Hematopoietic multipotent progenitor cell treated with erythropoietin and hydrocortisone succinate and interleukin-3 and kit ligand, for 6 days (in vitro differentiated cells): ENCODE results near the gene CSKMT.
"Not testable (repeated sequence)": the region's sequence is repeated elsewhere in the genome, so short reads cannot be mapped to it uniquely, and the experiment has no call there.

Source experiments
- DNase-seq: peaks from one replicate; pipeline ENCODE4 v3.0.0-alpha.2; 2015

CSKMT gene

DNA sequence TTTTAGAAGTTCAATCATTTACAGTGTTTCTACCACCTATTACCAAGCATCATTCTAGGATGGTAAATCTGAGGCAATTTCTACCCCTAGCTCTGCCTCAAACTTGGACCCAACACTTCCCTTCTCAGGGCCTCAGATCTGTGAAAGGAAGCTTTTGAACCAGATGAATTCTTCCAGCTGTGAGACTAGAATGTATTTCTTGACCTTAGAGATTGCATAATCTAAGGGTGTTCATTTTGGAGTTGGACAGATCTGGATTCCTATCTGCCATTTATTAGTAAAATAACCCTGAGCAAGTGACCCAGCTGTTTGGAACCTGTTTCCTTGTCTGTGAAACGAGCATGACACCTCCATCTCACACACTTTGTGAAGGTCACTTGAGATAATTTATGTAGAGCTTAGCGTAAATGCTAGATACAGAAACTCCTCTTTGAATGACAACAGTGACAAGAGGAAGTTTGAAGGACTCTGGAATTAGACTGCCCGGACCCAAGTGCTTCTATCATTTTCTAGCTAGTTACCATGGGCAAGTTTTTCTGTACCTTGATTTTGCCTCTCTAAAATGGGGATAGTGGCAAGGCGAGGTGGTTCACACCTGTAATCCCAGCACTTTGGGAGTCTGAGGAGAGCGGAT is 8.2 kb upstream of the CSKMT start:
- no peak for DNase-seq

DNA sequence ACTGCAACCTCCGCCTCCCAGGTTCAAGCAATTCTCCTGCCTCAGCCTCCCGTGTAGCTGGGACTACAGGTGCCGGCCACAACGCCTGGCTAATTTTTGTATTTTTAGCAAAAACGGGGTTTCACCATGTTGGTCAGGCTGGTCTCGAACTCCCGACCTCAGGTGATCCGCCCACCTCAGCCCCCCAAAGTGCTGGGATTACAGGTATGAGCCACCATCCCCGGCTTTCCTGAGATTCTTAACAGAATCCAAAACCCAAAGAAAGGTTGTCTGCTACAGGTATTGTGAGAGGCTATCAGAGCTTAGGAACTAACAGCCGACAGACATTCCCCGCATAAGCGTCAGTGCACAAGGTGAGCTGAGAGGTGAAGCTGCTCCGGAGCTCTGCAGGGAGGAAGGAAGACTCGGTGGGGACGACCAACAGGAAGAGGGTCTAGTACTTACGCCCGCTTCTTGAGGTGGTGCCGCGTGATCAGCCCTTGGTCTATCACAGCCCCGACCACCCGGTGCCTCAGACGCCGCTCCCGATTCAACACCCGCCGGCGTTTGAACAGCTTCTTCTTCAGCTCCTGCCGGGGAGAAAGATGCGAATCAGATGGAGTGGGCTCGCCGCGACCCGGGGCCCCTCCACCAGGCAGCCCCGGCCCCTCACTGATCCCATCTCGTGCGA is 572 bp upstream of the CSKMT start:
- peak; percentile 74 for DNase-seq

DNA sequence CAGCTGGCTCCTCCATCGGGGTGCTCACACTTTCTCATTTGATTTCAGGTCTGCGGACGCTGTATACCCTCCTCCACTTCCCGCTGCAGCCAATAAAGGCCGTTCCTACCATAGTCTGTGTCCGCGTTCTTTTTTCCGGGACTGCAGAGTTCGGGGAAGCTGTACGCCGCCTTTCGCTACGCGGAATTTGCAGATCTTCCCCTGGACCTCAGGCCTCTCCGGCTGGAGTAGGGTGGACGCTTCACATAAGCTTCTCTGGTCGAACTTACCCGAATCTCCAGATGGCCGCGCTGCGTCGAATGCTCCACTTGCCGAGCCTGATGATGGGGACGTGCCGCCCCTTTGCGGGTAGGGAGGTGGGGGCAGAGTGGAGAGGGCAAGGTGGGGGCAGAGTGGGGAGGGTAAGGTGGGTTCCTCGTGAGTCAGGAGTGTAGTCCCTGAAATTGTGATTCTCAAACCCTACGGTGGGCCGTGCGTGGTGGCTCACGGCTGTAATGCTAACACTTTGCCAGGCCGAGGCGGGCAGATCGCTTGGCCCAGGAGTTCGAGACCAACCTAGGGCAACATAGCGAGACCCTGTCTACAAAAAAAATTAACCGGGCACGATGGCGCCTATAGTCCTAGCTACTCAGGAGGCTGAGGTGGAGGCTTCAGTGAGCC is 617 bp downstream of the CSKMT start:
- DNase-seq = peak; percentile 66

DNA sequence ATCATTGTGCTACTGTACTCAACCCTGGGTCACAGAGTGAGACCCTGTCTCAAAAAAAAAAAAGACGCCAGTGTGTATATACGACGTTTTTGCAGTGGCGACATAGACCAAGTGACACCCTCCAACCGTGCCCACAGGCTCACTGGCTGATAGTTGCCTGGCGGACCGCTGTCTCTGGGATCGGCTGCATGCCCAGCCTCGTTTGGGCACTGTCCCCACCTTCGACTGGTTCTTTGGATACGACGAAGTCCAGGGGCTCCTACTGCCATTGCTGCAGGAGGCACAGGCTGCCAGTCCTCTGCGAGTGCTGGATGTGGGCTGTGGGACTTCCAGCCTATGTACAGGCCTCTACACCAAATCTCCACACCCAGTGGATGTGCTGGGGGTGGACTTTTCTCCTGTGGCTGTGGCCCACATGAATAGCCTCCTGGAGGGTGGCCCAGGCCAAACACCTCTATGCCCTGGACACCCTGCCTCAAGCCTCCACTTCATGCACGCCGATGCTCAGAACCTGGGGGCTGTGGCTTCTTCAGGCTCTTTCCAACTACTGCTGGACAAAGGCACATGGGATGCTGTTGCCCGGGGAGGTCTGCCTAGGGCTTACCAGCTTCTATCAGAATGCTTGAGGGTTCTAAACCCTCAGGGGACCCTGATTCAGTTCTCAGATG is 1.3 kb downstream of the CSKMT start:
- DNase-seq = peak; percentile 34

DNA sequence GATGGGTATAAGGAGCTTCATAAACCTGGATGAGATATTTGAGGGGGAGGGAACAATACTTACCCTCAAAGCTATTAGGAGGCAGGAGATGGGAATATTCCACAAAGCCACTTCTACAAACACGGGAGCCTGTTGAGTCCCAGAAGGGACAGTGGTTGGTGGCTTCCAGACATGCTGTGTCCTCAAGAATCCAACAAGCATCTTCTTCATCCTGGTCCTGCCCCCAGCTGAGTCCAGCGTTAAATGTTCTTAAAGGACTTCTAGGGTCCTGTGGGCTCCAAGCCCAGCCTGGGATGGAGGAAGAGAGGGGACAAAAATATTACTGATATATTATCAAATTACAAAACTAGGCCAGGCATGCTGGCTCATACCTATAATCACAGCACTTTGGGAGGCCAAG is 2.3 kb downstream of the CSKMT start:
- DNase-seq = no peak

DNA sequence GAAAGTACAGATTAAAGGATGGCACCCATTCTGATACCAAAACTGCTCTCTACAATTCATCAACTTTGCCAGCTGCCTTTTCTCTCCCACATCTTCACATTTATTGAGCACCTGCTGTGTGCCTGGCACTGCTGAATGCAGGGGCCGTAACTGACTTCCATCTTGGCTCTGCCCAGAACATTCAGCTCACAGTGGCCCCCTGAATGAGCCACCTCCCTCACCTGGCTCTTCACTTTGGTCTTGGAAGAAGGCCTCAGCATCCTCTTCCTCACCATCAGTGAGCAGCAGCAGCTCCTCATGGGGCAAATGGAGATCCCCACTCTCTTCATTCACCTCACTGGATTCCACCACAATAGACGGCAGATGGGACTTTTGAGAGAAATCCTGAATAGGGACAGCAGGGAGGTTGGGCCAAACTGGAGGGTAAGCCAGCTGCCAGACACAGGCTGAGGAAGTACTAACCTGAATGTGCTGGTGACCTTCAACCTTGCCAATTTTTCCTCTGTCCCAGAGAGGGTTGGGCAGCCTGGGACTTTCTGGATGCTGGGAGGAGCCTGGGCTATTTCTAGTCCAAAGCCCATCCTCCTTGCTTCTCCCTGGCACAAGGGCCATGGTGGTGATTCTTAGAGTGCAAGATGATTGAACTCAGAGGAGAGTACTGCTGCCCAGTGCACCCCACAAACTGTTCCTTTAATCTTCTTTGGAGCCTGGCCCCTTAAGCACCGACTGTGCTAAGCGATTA is 4.5 kb downstream of the CSKMT start:
- DNase-seq = peak; percentile 49

DNA sequence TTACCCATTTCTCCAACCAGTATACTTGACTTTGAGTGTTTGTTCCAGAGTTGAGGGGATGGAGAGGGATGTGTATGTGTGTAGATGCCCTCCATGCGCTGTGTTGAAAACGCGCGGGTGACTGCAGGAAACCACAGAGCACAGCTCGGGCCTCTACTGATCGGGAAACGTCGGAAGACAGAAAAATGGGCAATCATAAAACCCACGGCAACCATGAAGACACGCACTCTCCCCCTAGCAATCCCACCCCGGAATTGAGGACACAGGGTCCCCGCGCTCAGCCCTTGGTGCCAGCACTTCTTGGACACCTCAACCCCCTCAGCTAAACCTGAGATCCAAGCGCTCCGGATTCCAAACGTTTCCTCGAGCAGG is 6.1 kb downstream of the CSKMT start:
- DNase-seq = no peak

DNA sequence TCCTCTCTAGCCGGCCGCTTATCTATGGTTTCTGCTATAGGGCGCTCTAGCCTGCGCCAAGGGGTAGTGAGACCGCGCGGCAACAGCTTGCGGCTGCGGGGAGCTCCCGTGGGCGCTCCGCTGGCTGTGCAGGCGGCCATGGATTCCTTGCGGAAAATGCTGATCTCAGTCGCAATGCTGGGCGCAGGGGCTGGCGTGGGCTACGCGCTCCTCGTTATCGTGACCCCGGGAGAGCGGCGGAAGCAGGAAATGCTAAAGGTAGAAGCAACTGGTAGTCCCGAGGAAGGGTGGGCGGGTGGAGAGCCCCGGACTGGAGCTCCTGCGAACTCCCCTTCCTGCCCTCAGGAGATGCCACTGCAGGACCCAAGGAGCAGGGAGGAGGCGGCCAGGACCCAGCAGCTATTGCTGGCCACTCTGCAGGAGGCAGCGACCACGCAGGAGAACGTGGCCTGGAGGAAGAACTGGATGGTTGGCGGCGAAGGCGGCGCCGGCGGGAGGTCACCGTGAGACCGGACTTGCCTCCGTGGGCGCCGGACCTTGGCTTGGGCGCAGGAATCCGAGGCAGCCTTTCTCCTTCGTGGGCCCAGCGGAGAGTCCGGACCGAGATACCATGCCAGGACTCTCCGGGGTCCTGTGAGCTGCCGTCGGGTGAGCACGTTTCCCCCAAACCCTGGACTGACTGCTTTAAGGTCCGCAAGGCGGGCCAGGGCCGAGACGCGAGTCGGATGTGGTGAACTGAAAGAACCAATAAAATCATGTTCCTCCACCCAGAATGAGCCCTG is 6.7 kb downstream of the CSKMT start, which contains the start of the genes LBHD1 and UQCC3:
Gene LBHD1, minus strand, starts transcription at position 660 of the 782 bp plus-strand sequence. CDS start 2,236 bp downstream, outside the sequence.
Gene UQCC3, plus strand, starts transcription at position 66 of the 782 bp plus-strand sequence. Its CDS starts 73 bp downstream, at position 139.
- peak; percentile 99 for DNase-seq

DNA sequence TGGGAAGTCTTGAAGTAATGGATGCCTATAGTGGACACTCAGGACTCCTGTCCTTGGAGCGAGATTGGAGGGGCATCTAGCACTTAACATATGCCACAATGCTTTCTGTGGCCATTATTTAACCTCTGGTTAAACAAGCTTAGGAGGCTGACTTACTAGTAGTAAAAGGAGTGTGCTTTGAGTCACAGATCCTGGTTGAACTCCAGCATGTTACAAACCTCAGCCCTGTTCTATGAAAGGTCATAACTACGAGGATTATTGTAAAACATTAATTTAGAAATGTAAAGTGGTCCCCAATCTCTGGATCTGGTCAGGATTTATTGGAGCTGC is 8.0 kb downstream of the CSKMT start:
- no peak for DNase-seq

DNA sequence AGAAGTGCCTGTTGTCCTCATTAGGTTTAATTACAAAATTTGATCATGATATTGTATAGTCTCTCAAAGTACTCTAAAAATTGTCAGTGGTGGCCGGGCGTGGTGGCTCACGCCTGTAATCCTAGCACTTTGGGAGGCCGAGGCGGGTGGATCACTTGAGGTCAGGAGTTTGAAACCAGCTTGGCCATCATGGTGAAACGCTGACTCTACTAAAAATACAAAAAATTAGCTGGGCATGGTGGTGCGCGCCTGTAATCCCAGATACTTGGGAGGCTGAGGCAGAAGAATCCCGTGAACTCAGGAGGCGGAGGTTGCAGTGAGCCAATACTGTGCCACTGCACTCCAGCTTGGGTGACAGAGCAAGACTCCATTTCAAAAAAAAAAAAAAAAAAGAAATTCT is 10.3 kb downstream of the CSKMT start:
- not testable (repeated sequence) for DNase-seq

DNA sequence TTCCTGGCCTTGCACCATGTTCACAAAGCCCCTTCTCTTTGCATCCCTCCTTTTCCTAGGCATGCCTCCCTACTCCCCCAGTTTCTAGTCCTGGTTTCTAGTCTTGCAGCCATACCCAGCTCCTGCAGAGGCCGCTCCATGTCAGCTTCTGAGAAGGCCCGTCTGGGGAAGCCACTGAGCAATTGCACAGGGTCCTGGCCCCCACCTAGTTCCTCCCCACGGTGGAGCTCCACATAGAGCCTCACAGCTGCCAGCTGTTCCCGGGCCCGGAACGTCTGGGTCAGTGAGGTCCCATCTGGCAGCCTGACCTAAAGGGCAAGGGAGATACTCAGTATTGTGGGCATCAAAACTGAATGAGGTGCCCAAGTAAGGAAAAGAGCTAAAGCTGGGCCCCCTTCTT is 11.6 kb downstream of the CSKMT start:
- DNase-seq = no peak

DNA sequence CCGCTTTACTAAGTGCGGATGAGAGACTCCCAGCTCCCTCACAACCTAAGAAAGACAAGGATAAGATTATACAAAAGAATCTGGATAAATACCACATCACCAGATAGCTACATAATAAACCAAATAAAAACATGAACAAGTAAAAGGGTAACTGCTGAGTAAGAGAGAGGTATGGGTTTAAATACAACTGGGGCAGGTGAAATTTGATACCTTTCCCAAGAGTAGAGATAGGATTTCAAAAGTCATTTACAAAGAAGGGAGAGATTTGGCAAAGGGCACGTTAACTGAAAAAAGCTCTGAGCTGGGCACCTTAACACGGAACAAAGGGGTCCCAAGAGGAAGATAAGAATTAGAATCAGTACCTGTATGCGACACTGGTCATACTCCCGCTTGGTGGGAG is 12.0 kb downstream of the CSKMT start:
- DNase-seq = no peak

DNA sequence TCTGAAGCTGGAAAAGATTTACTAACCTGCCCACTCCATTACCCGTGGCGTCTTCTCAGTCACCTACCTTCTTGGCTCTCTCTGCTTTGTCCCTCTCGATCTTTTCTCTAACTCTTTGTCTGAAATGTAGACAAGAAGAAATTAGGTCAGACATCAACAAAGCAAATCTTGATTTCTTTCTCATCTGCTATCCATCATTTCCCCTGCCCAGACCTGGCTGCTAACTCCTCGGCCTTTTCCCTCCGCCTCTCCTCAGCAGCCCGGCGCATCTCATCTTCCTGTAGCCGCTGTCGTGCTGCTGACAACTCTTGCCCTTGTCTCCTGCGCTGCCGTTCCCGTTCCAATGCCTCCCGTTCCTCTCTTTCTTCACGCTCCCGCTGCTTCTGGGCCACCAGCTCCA is 12.6 kb downstream of the CSKMT start:
- no peak for DNase-seq

DNA sequence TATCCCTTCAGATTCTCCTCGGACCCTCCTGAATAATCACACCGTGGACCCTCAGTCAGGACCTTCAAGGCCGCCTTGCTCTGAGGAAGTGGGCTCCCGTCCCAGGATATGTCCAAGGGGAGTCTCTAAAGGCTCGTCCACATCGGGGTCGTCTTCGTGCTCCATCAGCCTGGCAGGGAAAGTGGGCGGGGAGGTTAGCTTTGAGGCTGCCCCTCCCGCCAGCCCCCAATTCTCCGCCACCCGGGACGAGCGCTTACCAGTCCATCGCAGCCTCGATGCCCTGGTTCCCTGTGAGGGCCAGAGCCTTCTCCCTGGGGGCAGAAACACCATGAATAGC is 13.3 kb downstream of the CSKMT start:
- no peak for DNase-seq

DNA sequence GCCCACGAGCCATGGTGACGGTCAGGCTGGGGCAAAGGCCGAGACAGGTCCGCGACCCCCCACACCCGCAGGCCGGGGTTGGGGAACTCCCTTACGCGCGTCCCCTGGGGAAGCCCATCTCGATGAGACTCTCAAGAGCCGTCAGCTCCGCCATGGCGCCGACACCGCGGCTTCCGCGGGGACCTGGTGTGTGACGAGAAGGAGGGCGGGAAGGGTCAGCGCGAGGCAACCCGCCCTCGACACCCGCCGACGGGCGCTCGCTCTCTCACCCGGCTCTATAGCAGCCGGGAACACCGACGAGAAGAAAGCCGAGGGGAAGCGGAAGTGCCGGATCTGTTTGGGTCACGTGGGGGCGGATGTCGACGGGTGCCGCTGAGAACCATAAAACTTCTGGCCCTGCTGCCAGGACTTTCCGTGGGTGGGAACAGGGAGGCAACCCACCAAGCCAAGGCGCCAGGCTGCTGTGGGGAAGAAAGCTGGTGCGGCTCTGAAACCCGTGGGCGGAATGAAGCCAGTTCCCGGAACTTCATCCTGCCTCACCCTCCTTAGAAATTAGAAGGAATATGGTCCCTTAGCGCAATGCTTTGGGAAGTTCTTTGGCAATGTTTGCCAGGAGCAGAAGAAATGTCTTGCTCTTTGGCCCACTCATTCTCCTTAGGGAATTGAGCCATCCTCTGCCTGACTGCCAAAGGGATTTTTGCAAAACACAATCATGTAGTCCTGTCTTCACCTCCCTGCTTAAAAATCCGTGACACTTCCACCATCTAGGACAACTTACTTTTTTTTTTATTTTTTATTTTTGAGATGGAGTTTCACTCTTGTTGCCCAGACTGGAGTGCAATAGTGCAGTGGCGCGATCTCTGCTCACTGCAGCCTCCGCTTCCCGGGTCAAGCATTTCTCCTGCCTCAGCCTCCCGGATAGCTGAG is 13.9 kb downstream of the CSKMT start, which contains the start of gene UBXN1:
Gene UBXN1, minus strand, starts transcription at position 304 of the 927 bp plus-strand sequence. Its CDS starts 150 bp downstream, at position 154.
- peak; percentile 95 for DNase-seq

DNA sequence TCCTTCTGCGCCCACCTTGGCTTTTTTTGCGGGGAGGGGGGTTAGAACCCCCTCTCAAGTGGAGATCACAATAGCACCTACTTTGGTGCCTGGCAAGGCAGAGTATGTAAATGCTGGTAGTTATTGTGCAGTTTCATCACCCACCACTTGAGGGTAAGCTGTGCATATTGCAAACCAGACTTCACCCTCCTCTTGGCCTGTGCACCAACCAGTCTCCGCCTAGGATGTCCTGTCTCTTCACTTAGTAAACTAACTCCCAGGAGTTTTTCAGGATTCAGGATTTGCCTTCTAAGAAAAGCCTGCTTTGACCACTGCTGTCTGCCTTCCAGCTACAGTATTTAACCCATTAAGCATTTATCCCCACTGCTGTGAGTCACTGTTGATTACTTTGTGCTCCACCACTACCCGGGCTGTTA is 15.7 kb downstream of the CSKMT start:
- peak; percentile 91 for DNase-seq

DNA sequence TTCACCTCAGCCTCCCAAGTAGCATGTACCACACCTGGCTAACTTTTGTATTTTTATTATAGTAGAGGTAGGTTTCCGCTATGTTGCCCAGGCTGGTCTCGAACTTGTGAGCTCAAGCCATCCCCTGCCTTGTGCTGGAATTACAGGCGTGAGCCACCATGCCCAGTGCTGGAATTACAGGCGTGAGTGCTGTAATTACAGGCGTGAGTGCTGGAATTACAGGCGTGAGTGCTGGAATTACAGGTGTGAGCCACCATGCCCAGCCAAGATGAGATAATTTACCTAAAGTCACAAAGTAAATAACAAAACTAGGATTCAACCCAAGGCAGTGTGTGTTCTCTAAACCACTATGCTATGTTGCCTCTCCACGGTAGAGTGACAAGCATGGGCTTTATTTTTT is 17.4 kb downstream of the CSKMT start:
- no peak for DNase-seq

DNA sequence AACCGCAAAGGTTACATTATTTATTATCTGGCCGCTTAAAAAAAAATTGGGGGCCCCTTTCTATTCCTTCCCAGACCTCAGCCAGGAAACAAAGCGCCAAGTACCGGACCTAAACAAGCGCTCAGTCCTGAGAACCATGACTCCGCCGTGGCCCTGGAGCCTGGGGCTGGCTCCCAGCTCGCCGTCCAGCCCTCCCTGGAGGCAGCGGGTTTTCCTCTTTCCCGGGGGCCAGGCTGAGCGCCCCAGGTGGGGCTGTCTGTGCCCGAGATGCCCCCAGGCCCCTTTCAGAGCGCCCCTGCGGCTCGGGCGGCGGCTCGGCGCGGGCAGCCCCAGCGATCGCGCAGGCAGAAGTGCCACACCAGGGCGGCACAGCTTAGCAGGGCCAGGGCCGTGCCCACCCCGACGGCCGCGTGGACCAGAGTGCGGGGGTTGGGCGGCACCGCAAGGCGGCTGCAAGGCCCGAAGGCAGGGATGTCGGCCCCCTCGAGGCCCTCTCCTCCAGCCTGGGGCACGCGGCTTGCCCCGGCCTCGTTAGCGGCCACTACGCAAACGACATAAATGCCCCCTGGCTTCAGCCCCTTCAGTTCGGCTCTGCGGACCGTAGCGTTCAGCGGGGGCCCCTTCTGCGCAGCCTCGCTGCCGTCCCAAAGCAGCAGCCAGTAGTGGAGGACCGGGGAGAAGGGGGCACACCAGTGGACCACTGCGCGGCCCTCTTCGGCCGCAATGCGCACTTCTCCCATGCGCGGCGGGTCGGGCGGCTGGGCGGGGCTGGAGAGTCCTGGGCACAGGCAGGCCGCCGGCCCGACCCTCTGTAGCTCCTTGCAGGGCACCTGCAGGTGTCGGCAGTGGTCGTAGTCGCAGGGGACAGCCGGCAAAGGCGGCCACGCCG is 22.6 kb downstream of the CSKMT start:
- no peak for DNase-seq

DNA sequence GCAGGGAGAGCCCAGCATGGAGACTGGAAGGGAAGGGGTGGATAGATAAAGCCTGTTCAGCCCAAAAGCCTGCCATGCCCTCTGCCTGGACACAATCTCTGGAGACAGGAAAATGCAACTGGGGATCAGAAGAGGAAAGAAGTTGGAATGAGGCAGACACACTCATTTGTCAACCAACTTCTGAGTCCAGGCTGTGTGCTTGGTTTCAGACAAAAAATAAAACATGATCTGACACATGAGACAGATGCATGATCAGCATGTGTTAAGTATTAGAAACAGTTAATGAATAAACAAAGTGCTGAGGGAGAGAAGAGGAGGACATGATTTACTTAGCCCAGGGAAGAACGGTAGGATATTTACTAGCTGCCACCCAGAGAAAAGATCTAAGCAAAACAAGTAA is 23.4 kb downstream of the CSKMT start:
- DNase-seq = no peak
